HG03520 (cell line): ENCODE data around the gene SERPINC1.
"Not testable (repeated sequence)": the region's sequence is repeated elsewhere in the genome, so short reads cannot be mapped to it uniquely, and the experiment has no call there.

ENCODE experiments used
- ATAC-seq: cut with Tn5 transposase; IDR thresholded peaks from one replicate; pipeline ENCODE4 v1.9.1; 2021; ENCODE audit warnings: mild to moderate bottlenecking, moderate library complexity; ENCODE audit not compliant: unreplicated experiment

Gene SERPINC1

DNA sequence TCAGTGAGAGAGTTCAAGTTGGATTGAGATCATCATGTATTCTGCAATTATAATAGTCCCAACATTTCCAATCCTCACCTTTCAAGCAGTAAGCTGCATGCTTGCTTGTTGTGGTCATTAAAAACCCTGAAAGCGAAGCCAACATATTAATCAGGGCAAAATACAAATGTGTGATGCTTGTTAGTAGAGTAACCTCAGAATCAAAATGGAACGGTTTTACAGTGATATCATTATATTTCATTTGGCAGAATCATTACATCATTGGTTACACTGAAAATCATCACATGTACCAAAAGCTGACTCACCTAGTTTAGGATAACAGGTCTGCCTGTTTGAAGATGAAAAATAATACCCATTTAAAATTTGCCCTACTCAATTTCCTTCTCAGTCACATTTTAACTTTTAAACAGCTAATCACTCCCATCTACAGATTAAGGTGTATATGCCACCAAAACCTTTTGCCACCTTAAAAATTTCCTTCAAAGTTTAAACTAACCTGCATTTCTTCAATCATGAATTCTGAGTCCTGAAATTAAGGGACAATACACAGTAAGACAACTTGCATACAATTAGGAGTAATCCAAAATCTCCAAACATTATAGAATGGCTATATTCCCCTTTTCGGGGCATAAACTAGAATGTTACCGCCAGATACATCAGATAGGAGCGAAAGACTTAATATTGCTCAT lies 52.8 kb downstream of the SERPINC1 start:
- no peak for ATAC-seq

DNA sequence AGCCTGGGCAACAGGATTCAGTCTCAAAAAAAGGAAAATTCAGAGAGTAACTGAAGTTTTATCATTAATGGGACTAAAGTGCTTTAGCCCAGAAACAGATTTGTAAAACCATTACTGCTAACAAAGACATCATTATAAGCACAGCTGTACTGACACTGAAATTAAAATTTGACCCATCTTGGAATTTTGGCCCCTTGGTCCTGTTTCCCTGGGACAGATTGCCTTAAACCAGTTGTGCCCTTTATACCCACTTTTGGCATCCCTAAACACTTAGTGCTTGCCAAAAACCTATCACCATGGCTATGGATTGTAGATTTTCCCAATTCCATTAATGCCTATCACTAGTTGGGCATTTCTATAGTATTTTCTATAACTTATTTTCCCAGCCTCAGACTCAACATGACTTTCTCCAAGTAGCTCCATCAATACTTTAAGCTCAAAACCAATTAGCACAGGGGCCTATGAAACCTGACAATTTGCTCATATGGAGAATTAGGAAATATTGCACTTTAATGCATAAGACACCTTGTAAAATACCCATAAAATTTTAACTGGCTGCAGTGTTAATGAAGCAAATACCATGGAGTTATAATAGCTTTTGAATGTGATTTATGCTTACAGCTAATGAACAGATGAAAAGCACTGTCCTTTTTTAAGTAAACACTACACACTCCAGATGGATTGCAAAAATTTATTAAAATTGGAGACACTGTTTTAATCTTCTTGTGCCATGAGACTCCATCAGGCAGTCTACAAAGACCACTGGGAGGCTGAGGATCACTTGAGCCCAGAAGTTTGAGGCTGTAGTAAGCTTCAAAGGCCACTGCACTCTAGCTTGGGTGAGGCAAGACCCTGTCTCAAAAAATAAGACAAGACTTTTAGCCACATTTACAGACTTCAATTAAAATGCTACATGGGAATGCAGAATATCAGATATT lies 53.6 kb downstream of the SERPINC1 start:
- no peak for ATAC-seq

DNA sequence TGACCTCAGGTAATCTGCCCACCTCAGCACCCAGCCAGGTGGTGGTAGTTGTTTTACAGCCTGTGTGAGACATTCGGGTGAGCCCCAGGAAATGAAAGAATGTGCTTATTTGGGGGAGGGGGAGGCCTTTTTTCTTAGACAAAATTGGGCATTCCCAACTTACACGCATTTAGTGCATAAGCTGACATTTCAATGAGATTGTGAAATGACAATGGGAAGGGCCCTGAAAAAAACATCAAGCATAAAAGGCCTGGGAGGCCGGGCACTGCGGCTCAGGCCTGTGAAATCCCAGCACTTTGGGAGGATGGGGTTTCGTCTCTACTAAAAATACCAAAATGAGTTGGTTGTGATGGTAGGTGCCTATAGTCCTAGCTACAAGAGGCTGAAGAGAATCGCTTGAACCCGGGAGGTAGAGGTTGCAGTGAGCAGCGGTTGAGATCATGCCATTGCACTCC lies 54.3 kb downstream of the SERPINC1 start:
- ATAC-seq: no peak

DNA sequence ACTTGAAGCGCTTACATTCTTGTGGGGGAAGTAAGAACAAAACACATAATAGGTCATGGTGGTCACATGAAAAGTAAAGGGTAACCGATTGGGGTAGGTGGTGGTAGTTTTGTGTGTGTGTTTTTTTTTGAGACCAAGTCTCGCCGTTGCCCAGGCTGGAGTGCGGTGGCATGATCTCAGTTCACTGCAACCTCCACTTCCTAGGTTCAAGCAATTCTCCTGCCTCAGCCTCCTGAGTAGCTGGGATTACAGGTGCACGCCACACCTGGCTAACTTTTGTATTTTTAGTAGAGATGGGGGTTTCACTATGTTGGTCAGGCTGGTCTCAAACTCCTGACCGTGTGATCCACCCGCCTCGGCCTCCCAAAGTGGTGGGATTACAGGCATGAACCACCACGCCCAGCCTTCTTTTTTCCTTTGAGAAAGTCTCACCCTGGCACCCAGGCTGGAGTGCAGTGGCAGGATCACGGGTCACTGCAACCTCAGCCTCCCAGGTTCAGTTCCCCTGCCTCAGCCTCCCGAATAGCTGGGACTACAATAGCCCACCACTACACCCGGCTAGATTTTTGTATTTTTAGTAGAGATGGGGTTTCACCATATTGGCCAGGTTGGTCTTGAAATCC lies 54.9 kb downstream of the SERPINC1 start:
- ATAC-seq: not testable (repeated sequence)

DNA sequence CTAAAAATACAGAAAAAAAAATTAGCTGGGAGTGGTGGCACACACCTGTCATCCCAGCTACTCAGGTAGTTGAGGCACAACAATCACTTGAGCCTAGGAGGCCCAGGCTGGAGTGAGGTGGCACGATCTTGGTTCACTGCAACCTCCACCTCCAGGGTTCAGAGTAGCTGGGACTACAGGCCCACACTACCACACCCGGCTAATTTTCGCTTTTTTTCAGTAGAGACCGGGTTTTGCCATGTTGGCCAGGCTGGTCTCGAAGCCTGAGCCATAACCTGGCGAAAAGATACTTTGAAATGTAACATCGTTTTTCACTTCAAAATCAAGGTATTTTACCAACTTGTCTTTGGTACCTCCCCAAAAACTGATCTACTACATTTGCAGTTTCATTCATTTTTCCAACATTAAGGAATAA lies 55.4 kb downstream of the SERPINC1 start:
- ATAC-seq: no peak

DNA sequence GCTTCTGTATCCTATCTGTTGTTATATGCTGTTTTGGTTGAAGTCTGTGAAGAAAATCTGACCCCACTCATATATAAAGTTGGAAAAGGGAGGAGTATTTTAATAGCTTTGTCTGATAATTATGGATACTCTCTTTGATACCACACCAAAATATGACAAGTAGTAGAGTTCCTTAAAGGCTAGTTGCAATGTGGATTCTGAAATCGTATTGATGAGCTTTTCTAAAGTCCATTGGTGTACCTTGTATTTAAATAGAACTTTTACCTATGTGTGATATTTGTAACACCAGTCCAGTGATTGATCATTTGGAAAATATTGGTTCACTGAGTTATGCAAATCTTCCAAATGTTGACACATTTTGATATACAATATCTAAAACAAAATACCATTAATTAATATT lies 57.1 kb downstream of the SERPINC1 start:
- no peak for ATAC-seq

DNA sequence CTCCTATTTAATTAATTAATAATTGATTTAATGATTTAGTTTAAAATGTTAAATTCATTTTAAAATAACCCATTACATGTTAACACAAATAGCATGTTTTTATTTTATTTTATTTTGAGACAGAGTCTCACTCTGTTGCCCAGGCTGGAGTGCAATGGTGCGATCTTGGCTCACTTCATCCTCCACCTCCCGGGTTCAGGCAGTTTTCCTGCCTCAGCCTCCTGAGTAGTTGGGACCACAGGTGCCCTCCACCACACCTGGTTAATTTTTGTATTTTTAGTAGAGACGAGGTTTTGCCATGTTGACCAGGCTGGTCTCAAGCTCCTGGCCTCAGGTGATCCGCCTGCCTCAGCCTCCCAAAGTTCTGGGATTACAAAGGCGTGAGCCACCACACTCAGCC lies 57.6 kb downstream of the SERPINC1 start:
- ATAC-seq: not testable (repeated sequence)

DNA sequence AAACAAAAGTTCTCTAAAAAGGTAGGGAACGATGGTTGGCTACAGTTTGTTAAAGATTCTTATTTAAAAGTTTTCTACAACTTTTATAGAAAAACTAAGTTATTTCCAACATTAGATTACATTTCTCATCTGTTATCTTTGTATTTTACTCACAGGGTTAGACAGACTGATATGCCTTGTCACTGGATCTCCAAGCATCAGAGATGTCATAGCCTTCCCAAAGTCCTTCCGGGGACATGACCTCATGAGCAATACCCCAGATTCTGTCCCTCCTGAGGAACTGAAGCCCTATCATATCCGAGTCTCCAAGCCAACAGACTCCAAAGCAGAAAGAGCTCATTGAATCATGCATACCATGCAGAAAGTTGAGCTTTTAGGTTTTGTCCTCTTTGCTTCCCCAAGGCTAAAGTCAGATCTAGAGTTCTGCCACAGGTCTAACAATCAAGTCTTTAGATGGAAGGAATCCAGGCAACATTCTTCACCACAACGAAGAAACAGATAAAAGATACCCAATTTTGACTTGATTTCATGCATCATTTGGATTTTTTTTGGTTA lies 59.7 kb downstream of the SERPINC1 start:
- ATAC-seq: no peak

DNA sequence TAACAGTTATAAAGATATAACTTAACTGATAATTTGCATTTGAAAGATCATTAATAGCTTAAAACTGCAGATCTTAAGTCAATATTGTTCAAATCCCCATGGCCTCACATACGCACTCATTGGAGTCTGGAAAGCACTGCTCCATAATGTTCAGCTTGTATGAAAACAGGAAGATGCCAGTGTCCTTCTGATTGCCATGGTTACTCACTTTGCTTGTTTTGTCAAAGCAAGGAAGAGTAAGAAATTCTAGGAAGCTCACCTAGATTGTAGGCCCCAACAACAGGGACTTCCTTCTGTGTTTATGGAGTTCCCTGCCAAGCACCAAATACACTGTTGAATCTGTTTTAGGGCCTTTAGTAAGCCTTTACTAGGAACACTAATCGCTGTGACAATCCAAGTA lies 60.2 kb downstream of the SERPINC1 start:
- no peak for ATAC-seq

DNA sequence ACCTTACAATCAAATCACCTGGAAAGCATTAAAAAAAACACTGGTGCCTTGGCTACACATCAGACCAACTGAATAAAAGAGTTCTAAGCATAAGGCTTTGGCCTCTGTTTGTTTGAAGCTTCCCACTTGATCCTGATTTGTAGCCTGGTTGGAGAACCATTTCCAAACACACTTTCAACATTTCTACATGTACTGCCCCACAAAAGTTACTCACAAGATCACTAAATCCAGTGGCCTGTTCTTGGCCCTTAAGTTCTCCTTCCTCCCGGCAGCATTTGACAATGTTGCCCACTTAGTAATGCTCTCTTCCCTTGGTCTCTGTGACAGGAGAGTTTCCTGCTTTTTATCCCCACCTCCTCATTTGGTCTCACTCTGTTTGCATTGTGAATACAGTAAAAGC lies 61.1 kb downstream of the SERPINC1 start:
- no peak for ATAC-seq
